ENCODE measurements around the gene FSCN2. TPM values are rescaled to one million over a fixed set of nuclear protein-coding genes. Genes with fewer than 3 reads are reported as not detected.
"Not testable (repeated sequence)": the region's sequence is repeated elsewhere in the genome, so short reads cannot be mapped to it uniquely, and the experiment has no call there.

The FSCN2 gene
- total RNA-seq, 2 donors from 2014 or later = 1.0 to 2.2 TPM

DNA sequence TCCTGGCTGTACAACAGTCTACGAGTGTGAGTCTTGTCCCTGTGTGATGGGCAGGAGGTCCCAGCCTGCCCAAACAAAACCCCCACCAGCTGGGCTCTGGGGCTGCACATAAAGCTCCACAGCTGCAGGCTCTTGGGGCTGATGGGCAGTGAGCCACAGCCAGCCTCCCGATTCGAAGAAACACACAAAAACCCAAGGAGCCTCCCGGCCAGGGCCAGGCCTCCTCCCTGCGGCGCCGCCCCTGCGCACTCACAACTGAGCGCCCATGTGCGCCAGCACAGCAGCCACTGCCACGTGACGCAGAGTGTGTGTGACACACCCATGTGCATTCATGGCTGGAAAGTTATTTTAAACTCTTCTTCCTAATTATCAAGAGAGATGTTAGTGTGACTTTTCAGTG lies 54.6 kb downstream of the FSCN2 start:
- Histone ChIP-seq H3K9me3 (no peaks in the 10 kb centered on the region), H3K4me3 (no peak overlapping the region), H3K36me3 (no peaks in the 10 kb centered on the region), H3K27ac (no peak overlapping the region), H3K4me1 (no peaks in the 10 kb centered on the region), H3K9ac (ENCODE audit: low read depth in 2 of 2, low read length in 2 of 2) (no peak overlapping the region), H3K27me3 (no peaks in the 10 kb centered on the region)
- DNase-seq = no peak
- TF ChIP-seq, protein P1, sequence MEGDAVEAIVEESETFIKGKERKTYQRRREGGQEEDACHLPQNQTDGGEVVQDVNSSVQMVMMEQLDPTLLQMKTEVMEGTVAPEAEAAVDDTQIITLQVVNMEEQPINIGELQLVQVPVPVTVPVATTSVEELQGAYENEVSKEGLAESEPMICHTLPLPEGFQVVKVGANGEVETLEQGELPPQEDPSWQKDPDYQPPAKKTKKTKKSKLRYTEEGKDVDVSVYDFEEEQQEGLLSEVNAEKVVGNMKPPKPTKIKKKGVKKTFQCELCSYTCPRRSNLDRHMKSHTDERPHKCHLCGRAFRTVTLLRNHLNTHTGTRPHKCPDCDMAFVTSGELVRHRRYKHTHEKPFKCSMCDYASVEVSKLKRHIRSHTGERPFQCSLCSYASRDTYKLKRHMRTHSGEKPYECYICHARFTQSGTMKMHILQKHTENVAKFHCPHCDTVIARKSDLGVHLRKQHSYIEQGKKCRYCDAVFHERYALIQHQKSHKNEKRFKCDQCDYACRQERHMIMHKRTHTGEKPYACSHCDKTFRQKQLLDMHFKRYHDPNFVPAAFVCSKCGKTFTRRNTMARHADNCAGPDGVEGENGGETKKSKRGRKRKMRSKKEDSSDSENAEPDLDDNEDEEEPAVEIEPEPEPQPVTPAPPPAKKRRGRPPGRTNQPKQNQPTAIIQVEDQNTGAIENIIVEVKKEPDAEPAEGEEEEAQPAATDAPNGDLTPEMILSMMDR (IDR thresholded peaks at IDR 0.05) = no peak
- intact Hi-C loops (cut with DNase I) = no loop called here

DNA sequence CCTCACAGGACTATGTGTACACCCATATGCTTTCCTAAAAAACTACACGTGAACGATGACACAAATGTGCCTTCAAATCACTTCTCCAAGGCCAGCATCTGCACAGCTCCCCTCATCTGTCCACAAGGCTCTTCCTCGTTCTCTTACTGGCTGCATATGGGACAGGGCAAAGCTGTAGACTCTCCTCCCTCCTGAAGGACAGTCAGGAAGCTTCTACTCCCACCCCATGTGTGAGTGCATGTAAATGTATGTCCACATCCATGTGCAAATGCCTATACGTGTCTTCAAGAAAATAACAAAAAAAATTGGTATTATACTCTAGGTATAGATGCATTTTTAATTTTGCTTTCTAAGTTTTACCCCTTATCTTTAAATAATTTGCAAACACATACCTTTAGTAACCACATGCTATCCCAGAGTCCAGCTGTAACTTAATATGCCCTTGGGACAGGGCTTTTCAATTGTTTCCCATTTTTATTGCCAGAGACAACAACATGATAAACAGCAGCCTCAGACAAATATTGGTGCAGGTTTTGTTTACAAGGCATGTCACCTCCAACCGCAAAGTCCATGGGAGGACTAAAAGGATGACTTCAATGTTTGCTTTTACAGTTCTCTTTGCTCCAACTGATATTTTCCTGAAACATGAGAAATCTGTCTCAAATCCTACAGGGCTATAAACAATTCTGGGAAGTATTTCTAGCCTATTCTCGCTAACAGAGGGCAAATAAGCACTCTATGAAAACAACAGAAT lies 55.6 kb downstream of the FSCN2 start:
- Histone ChIP-seq H3K4me1 (no peaks in the 10 kb centered on the region), H3K27me3 (no peaks in the 10 kb centered on the region), H3K9ac (ENCODE audit: low read depth in 2 of 2, low read length in 2 of 2) (no peak overlapping the region), H3K9me3 (no peaks in the 10 kb centered on the region), H3K27ac (no peak overlapping the region), H3K4me3 (no peak overlapping the region), H3K36me3 (peaks cover 7% of the 10 kb centered on the region)
- TF ChIP-seq, protein P1 (IDR thresholded peaks at IDR 0.05) = no peak
- intact Hi-C loops (cut with DNase I) = no loop called here
- DNase-seq = no peak

DNA sequence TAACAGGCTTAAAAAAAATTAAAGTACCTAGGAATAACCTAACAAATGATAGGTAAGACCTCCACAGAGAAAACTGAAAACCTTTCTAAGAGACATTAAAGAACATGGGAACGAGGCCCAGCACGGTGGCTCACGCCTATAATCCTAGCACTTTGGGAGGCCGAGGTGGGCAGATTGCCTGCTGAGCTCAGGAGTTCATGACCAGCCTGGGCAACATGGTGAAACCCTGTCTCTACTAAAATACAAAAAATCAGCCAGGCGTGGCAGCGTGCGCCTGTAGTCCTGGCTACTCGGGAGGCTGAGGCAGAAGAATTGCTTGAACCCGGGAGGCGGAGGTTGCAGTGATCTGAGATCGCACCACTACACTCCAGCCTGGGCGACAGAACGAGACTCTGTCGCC lies 56.6 kb downstream of the FSCN2 start:
- H3K4me3 ChIP-seq; H3K9ac ChIP-seq (ENCODE audit: low read depth in 2 of 2, low read length in 2 of 2); H3K36me3 ChIP-seq; intact Hi-C loops (cut with DNase I); H3K27ac ChIP-seq; H3K4me1 ChIP-seq; DNase-seq; H3K27me3 ChIP-seq; H3K9me3 ChIP-seq: not testable (repeated sequence)

GRCh38 chr17:81586096-81586495 lies 57.9 kb downstream of the FSCN2 start:
- Histone ChIP-seq H3K9ac (ENCODE audit: low read depth in 2 of 2, low read length in 2 of 2) (no peak overlapping the region), H3K27ac (no peak overlapping the region), H3K4me1 (no peaks in the 10 kb centered on the region), H3K27me3 (no peaks in the 10 kb centered on the region), H3K36me3 (peaks cover 12% of the 10 kb centered on the region), H3K9me3 (no peaks in the 10 kb centered on the region), H3K4me3 (no peak overlapping the region)
- DNase-seq = no peak
- TF ChIP-seq, protein P1 (IDR thresholded peaks at IDR 0.05) = no peak
- intact Hi-C loops (cut with DNase I) = no loop called here

Other genes starting within 250 kb of the FSCN2 start
- gene SLC38A10, start 233.1 kb upstream of the FSCN2 start, total RNA-seq = 100 to 1,000 TPM in 1 of 2 donors, 10 to 100 TPM in 1; 67.5 to 139 TPM
- gene BAHCC1, start 132.9 kb upstream of the FSCN2 start, total RNA-seq = 10 to 100 TPM; 12.5 to 26.3 TPM
- gene ACTG1, start 15.6 kb upstream of the FSCN2 start, total RNA-seq = 1,000 to 10,000 TPM; 4,489 to 4,790 TPM
- gene FAAP100, start 24.0 kb downstream of the FSCN2 start, total RNA-seq = 10 to 100 TPM; 16.5 to 34.3 TPM
- 10 to 100 TPM; 69.8 to 74.1 TPM for gene NPLOC4, start 108.7 kb downstream of the FSCN2 start, total RNA-seq
- gene TSPAN10, start 108.8 kb downstream of the FSCN2 start, total RNA-seq = under 1 TPM; 0.25 to 0.32 TPM
- gene PDE6G, start 128.2 kb downstream of the FSCN2 start, total RNA-seq = not detected
- 10 to 100 TPM; 21.7 to 42.8 TPM for gene OXLD1, start 138.2 kb downstream of the FSCN2 start, total RNA-seq
- gene CCDC137, start 138.4 kb downstream of the FSCN2 start, total RNA-seq = 10 to 100 TPM; 13.7 to 41.1 TPM
- gene ARL16, start 155.4 kb downstream of the FSCN2 start, total RNA-seq = 10 to 100 TPM; 24.6 to 25.0 TPM
- 100 to 1,000 TPM in 1 of 2 donors, 10 to 100 TPM in 1; 75.2 to 131 TPM for gene HGS, start 155.6 kb downstream of the FSCN2 start, total RNA-seq
- 100 to 1,000 TPM; 106 to 225 TPM for gene MRPL12, start 175.0 kb downstream of the FSCN2 start, total RNA-seq
- 100 to 1,000 TPM in 1 of 2 donors, 10 to 100 TPM in 1; 46.0 to 110 TPM for gene SLC25A10, start 183.9 kb downstream of the FSCN2 start, total RNA-seq

Measured in colonic mucosa (tissue), 4 donors.